GM12875 (cell line): Measurements from ENCODE around the gene KIAA1191.

ENCODE experiments used
- H3K4me3 ChIP-seq: one replicate; pipeline ENCODE4 v1.5.1; 2011; ENCODE audit warnings: low read depth, low read length, control low read depth
- CTCF ChIP-seq: IDR thresholded peaks from 2 replicates; pipeline ENCODE4 v1.5.1; 2011; ENCODE audit warnings: low read depth, mild to moderate bottlenecking, control low read depth, inconsistent platforms, low read length, moderate library complexity, borderline replicate concordance; ENCODE audit not compliant: insufficient read depth

The KIAA1191 gene

DNA sequence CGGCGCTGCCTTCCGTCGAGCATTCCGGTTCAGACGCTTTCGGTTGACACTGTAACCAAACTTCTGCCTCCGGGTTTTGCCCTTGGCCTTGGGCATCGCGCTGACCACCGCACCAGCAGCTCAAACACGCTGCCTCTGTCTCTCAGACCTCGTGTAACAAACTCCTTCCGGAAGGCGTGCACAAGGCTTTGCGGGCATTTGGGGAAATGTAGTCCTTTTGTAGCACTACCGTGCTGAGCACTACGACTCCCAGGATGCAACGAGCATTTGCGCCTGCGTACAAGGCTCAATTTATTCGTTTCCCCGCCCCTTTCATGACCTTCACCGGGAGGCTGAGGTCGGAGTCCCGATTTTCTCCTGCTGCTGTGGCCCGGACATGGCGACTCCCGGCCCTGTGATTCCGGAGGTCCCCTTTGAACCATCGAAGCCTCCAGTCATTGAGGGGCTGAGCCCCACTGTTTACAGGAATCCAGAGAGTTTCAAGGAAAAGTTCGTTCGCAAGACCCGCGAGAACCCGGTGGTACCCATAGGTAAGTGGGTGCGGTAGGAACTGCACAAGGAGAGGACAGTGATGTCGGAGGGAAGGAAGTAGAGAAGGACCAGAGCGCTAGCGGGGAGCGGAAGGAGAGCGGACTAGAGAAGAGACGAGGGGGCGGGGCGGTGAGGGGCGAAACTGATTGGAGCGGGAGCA, 27.0 kb upstream of the KIAA1191 start, which contains the start of the genes HIGD2A and NOP16:
Gene HIGD2A, plus strand, starts transcription at position 308 of the 691 bp plus-strand sequence. Its CDS starts 69 bp downstream, at position 377.
Gene NOP16, minus strand, starts transcription at position 155 of the 691 bp plus-strand sequence. Its CDS starts 59 bp downstream, at position 96.
- no peak for TF ChIP-seq CTCF
- H3K4me3 ChIP-seq, result peak within 1 kb of the TSS; percentile 88

GRCh38 chr5:176388003-176388443, 26.5 kb upstream of the KIAA1191 start:
- TF ChIP-seq CTCF, result no peak
- peak overlapping the region; percentile 88 for H3K4me3 ChIP-seq

- no peak for TF ChIP-seq CTCF
- peak overlapping the region; percentile 88 for H3K4me3 ChIP-seq
These were observed 25.9 kb upstream of the KIAA1191 start for GRCh38 chr5:176387384-176387925.

DNA sequence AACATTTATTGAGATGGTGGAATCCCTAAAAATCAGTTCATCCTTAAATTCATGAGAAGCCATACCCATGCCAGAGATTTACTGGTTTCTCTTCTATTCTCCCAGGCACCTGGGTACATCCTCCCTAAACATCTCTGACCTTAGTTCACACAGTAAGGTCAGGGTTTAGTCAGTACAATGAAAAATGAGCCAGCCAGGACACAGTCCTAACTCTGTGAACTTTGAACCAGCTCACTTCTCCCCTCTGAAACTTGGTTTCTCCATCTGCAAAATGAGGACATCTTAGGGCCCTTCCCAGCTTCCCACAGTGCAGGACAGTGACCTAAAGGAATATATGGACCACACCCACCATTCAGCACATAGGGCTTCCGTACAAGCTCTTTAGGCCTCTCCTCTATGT, 24.9 kb upstream of the KIAA1191 start:
- H3K4me3 ChIP-seq, result no peak overlapping the region
- no peak for TF ChIP-seq CTCF

GRCh38 chr5:176384991-176385390, 23.4 kb upstream of the KIAA1191 start:
- no peak for TF ChIP-seq CTCF
- no peak overlapping the region for H3K4me3 ChIP-seq

DNA sequence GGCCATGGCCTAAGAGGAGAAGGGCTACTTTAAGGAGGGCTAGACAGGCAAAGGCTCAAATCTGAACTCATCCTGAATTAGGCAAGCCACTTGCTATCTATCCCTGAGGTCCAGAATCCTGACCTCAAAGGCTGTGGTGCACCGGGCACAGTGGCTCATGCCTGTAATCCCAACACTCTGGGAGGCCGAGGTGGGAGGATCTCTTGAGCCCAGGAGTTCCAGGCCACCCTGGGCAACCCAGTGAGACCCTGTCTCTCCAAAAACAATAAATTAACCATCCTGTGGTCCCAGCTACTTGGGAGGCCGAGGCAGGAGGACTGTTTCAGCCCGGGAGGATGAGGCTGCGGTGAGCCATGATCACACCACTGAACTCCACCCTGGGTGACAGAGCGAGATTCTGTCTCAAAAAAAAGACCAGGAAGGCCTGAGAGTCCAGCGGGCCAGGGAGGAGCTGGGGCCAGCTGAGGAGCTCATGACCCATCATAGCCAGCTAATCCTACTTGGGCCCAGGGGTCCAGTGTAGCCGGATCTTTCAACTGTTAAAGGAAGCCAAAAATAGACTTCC, 22.9 kb upstream of the KIAA1191 start:
- no peak for TF ChIP-seq CTCF
- H3K4me3 ChIP-seq, result no peak overlapping the region
